MCF 10A (cell line): Measurements from ENCODE around the gene AKR1A1. TPM values are rescaled to one million over a fixed set of nuclear protein-coding genes. Genes with fewer than 3 reads are reported as not detected.
"Not testable (repeated sequence)": the region's sequence is repeated elsewhere in the genome, so short reads cannot be mapped to it uniquely, and the experiment has no call there.

ENCODE experiments used
- BruUV-seq: library from RNA; stranded (reverse); fragments of 400-500 nt; replicated peaks from 2 replicates; lab custom pipeline; 2021; lab: Mats Ljungman, UMichigan
- CTCF ChIA-PET: fragments of 300-600 bp; sonication (Branson Sonifier 250); formaldehyde crosslinking; extraction: SDS; loops from one replicate; lab custom pipeline; 2021; ENCODE audit warnings: antibody characterized with exemption, inconsistent platforms; lab: Yijun Ruan, JAX
- POLR2A ChIA-PET: fragments of 300-600, 350-650 bp; sonication (Branson Sonifier 250); formaldehyde crosslinking; extraction: SDS; loops from one replicate; lab custom pipeline; 2020; ENCODE audit warnings: antibody characterized with exemption, inconsistent platforms; lab: Yijun Ruan, JAX
- DNase-seq: peaks from one replicate; pipeline ENCODE4 v3.0.0-alpha.2; 2018; ENCODE audit not compliant: unreplicated experiment
- H3K27ac Mint-ChIP-seq: one replicate; pipeline ENCODE4 v1.8.0; 2022; ENCODE audit warnings: mild to moderate bottlenecking, low read depth, mixed read lengths; ENCODE audit not compliant: unreplicated experiment
- H3K27me3 Mint-ChIP-seq: one replicate; pipeline ENCODE4 v1.8.0; 2022; ENCODE audit warnings: mixed read lengths; ENCODE audit not compliant: insufficient read depth, unreplicated experiment
- H3K36me3 Mint-ChIP-seq: one replicate; pipeline ENCODE4 v1.8.0; 2022; ENCODE audit warnings: mild to moderate bottlenecking, moderate library complexity, mixed read lengths; ENCODE audit not compliant: insufficient read depth, unreplicated experiment
- H3K4me1 Mint-ChIP-seq: one replicate; pipeline ENCODE4 v1.8.0; 2022; ENCODE audit warnings: mixed read lengths; ENCODE audit not compliant: insufficient read depth, unreplicated experiment
- H3K4me3 Mint-ChIP-seq: one replicate; pipeline ENCODE4 v1.8.0; 2022; ENCODE audit warnings: mild to moderate bottlenecking, moderate library complexity, mixed read lengths; ENCODE audit not compliant: unreplicated experiment
- H3K9me3 Mint-ChIP-seq: one replicate; pipeline ENCODE4 v1.8.0; 2022; ENCODE audit warnings: mixed read lengths; ENCODE audit not compliant: unreplicated experiment
- CTCF ChIP-seq: fragments of 200-600 bp; IDR thresholded peaks from one replicate; pipeline ENCODE4 v1.8.0; 2022; ENCODE audit warnings: antibody characterized with exemption, mild to moderate bottlenecking; ENCODE audit not compliant: unreplicated experiment
- intact Hi-C: fragments of 100-400 bp; cut with micrococcal nuclease; formaldehyde crosslinking; loops from 2 replicates; pipeline ENCODE4 v1.14.1; 2022
- total RNA-seq: library from RNA; stranded (reverse); gene quantifications from 2 replicates; pipeline ENCODE4 v1.2.3, GENCODE V29; 2022

AKR1A1 gene
- total RNA-seq, 1 experiment from 2014 or later = 108 TPM

DNA sequence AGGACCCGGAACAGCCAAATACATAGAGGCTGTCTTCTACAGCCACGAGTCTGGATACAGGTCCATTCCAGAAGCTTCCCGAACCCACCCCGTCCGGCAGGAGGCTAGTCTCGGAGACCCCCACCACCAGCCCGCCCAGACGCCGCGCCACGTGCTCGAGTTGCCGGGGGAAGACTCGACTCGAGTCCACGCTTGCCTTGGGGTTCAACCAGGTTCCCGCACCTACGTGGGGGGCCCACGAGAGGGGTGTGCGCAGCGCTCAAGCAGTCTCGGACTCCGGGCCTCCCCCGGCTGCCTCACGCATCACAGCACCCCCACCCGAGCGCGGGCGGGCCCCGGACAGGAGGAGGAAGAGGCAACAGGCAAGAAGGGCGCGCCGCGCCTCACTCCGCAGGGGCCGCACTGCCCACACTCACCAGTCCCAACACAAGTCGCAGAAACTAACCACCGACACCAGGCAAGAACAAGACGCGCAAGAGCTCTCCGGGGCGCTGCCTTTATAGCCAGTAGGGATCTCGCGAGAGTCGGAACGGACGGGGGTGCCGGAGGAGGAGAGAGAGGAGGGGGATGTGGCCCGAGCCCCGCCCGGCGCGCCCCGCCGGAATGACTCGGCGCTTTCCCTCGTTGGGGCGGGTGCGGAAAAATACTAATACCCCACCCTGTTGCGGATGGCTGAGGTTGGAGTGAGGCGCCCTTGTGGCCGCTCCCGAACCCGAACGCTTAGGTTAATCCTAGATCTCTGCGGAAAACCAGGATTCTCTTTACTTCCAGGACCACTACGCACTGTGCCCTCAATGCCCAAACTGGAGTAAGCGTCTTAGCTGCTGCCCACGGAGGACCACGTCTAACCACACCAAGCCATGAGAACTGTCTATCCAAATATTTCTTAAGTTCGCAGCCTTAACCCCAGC, 29.0 kb upstream of the AKR1A1 start, which contains the start of gene PRDX1:
PRDX1 (minus strand) TSS at position 472 of the 911 bp plus-strand sequence. CDS start 2,841 bp downstream, outside the sequence.
- ChIA-PET POLR2A (interaction anchor here (0.5 to 11.2 kb wide), 48 partner anchors 9 to 782 kb away, joined by 3 to 272 read pairs (median 4); partner anchors contain the start of genes AKR1A1, CCDC163, GPBP1L1 and HECTD3), CTCF (interaction anchor here (0.7 to 9.0 kb wide), 3 partner anchors 45 to 61 kb away, joined by 4 to 71 read pairs (median 5); no protein-coding TSS in a partner anchor)
- Mint-ChIP-seq H3K9me3 (no peaks in the 10 kb centered on the region), H3K27ac (peak within 1 kb of the TSS; percentile 96), H3K4me3 (peak within 1 kb of the TSS; percentile 92), H3K4me1 (peaks cover 15% of the 10 kb centered on the region), H3K27me3 (no peaks in the 10 kb centered on the region), H3K36me3 (peaks cover 38% of the 10 kb centered on the region)
- peak; percentile 96 for DNase-seq
- no peak for TF ChIP-seq CTCF
- BruUV-seq = TSS peak; percentile 72
- intact Hi-C loops = loop anchor here (1.0 kb wide), 1 partner anchor 29 kb away; the partner anchor contains the start of gene AKR1A1

DNA sequence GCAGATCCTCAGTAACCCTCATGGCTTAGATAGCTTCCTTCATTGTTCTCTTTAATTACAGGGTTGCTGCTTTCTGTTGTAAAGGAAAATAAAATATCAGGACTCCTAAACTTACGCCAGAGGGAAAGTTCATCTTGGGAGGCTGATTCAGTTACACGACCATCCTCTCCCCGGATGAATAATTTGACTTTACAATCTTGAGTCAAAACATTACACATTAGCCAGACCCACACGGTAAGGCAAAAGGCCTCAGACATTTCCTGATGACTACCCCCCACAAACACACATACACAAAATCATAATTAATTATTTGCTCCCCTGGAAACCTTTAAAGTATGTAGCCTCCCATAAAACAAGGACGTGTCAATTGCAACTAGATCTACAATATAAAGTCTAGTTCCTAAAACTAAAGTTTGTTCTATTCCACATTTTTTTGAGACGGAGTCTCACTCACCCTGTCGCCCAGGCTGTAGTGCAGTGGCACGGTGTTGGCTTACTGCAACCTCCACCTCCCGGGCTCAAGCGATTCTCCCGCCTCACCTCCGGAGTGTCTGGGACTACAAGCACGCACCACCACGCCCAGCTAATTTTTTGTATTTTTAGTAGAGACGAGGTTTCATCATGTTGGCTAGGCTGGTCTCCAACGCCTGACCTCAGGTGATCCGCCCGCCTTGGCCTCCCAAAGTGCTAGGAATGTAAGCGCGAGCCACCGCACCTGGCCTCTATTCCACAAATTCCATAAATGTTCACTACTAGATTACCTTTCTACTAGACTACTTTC, 28.1 kb upstream of the AKR1A1 start:
- Mint-ChIP-seq H3K27me3 (no peaks in the 10 kb centered on the region), H3K27ac (peak overlapping the region; percentile 96), H3K36me3 (peaks cover 30% of the 10 kb centered on the region), H3K4me1 (peaks cover 15% of the 10 kb centered on the region), H3K9me3 (no peaks in the 10 kb centered on the region), H3K4me3 (peak overlapping the region; percentile 92)
- BruUV-seq = TSS peak; percentile 98
- no peak for DNase-seq
- TF ChIP-seq CTCF = no peak
- ChIA-PET POLR2A (interaction anchor here (0.6 to 11.2 kb wide), 37 partner anchors 8 to 782 kb away, joined by 3 to 272 read pairs (median 5); partner anchors contain the start of genes AKR1A1, CCDC163, GPBP1L1 and MMACHC), CTCF (interaction anchor here (0.8 to 9.0 kb wide), 2 partner anchors 10 to 47 kb away, joined by 3 to 71 read pairs; no protein-coding TSS in a partner anchor)
- intact Hi-C loops = no loop called here

- peaks cover 15% of the 10 kb centered on the region for H3K4me1 Mint-ChIP-seq
- ChIA-PET POLR2A (interaction anchor here (0.7 to 11.2 kb wide), 3 partner anchors 22 to 32 kb away, joined by 3 to 272 read pairs (median 4); partner anchors contain the start of gene AKR1A1), CTCF (interaction anchor here (0.8 to 9.0 kb wide), 2 partner anchors 11 to 46 kb away, joined by 3 to 71 read pairs; no protein-coding TSS in a partner anchor)
- H3K36me3 Mint-ChIP-seq = peaks cover 20% of the 10 kb centered on the region
- H3K27me3 Mint-ChIP-seq, H3K27ac Mint-ChIP-seq, BruUV-seq, H3K4me3 Mint-ChIP-seq, intact Hi-C loops, DNase-seq, H3K9me3 Mint-ChIP-seq: not testable (repeated sequence)
Measured at GRCh38 chr1:45523516-45523915, 27.1 kb upstream of the AKR1A1 start.

- H3K27me3 Mint-ChIP-seq = not testable (repeated sequence)
Measured at GRCh38 chr1:45523975-45524374, 26.7 kb upstream of the AKR1A1 start.

More at GRCh38 chr1:45523975-45524374, 26.7 kb upstream of the AKR1A1 start:
- ChIA-PET CTCF (interaction anchor here (1.3 to 9.0 kb wide), 2 partner anchors 45 to 46 kb away, joined by 5 to 71 read pairs; no protein-coding TSS in a partner anchor), POLR2A (interaction anchor here (0.7 to 11.2 kb wide), 3 partner anchors 23 to 32 kb away, joined by 3 to 272 read pairs (median 4); partner anchors contain the start of gene AKR1A1)
- Mint-ChIP-seq H3K4me1 (peaks cover 15% of the 10 kb centered on the region), H3K36me3 (peaks cover 15% of the 10 kb centered on the region)
- H3K9me3 Mint-ChIP-seq, H3K27ac Mint-ChIP-seq, intact Hi-C loops, DNase-seq, BruUV-seq, H3K4me3 Mint-ChIP-seq: not testable (repeated sequence)
